HepG2 (cell line): ENCODE results near the gene CYB561. TPM values are rescaled to one million over a fixed set of nuclear protein-coding genes. Genes with fewer than 3 reads are reported as not detected.

Experiments used
- CBX1 ChIP-seq: IDR thresholded peaks from one replicate; pipeline ENCODE4 v1.6.1; 2016; ENCODE audit warnings: antibody characterized with exemption, low read depth
- ELF3 ChIP-seq: IDR thresholded peaks from 2 replicates; pipeline ENCODE4 v1.6.1; 2016; ENCODE audit warnings: missing genetic modification reagents, missing compliant biosample characterization
- SOX13 ChIP-seq, 3 experiments: fragments of 450-650 bp in 1 of 3; sonication (generic) in 1 of 3; formaldehyde crosslinking in 1 of 3; IDR thresholded peaks in 2 of 3; conservative IDR thresholded peaks in 1 of 3; 2 replicates each; pipeline versions ENCODE4 v1.5.0 to v1.6.1; 2016 to 2020; ENCODE audit warnings: antibody characterized with exemption in 1 of 3, mild to moderate bottlenecking in 1 of 3, missing compliant biosample characterization in 1 of 3, missing genetic modification reagents in 1 of 3, moderate library complexity in 1 of 3
- SOX5 ChIP-seq: IDR thresholded peaks from 2 replicates; pipeline ENCODE4 v1.6.1; 2016; ENCODE audit warnings: borderline replicate concordance
- SPEN ChIP-seq: sonication (generic); formaldehyde crosslinking; IDR thresholded peaks from 2 replicates; pipeline ENCODE4 v1.5.1; 2020; ENCODE audit warnings: low read depth, mild to moderate bottlenecking, missing genetic modification reagents
- TBX3 ChIP-seq: fragments of 450-650 bp; IDR thresholded peaks from 2 replicates; pipeline ENCODE4 v1.6.1; 2017; ENCODE audit warnings: antibody characterized with exemption, mild to moderate bottlenecking, inconsistent platforms, borderline replicate concordance
- ZEB1 ChIP-seq: IDR thresholded peaks from 2 replicates; pipeline ENCODE4 v1.6.1; 2012; ENCODE audit warnings: mild to moderate bottlenecking, low read depth, inconsistent platforms; ENCODE audit not compliant: insufficient replicate concordance
- ZNF136 ChIP-seq: sonication (generic); formaldehyde crosslinking; IDR thresholded peaks from 2 replicates; pipeline ENCODE4 v1.8.1; 2022; ENCODE audit warnings: low read depth, mild to moderate bottlenecking, moderate library complexity, missing genetic modification reagents
- ZNF44 ChIP-seq: sonication (generic); formaldehyde crosslinking; IDR thresholded peaks from 2 replicates; pipeline ENCODE4 v1.5.1; 2020; ENCODE audit warnings: mild to moderate bottlenecking, missing genetic modification reagents
- polyA plus RNA-seq, 8 experiments: library from polyadenylated mRNA; depleted of rRNA in 3 of 8; stranded (reverse) in 7 of 8; unstranded in 1 of 8; fragments of >200 nt; fragmentation: Illumina TruSeq in 4 of 8; extraction: Trizol in 4 of 8; gene quantifications; 2 replicates each; pipeline versions ENCODE4 v1.2.1 to v1.2.3, GENCODE V29; 2011 to 2016; ENCODE audit warnings: low read depth in 4 of 8, missing spikeins in 1 of 8, mixed read lengths in 1 of 8; ENCODE audit not compliant: insufficient read depth in 1 of 8
- total RNA-seq, 5 experiments: library from RNA; depleted of rRNA; stranded (reverse); fragments of >200 nt; fragmentation: Illumina TruSeq; extraction: Trizol; gene quantifications; 2 replicates each; pipeline ENCODE4 v1.2.3, GENCODE V29; 2016; ENCODE audit warnings: low read depth in 1 of 5
- TF ChIP-seq, protein P1 (sequence below), 2 experiments: sonication (generic) in 1 of 2; formaldehyde crosslinking in 1 of 2; IDR thresholded peaks; 2 replicates each; pipeline versions ENCODE4 v1.4.0 to v1.6.1; 2016 to 2020; ENCODE audit warnings: borderline replicate concordance in 1 of 2, low read depth in 1 of 2, mild to moderate bottlenecking in 1 of 2, missing genetic modification reagents in 1 of 2
- TF ChIP-seq, protein P2 (sequence below): sonication (generic); formaldehyde crosslinking; conservative IDR thresholded peaks from 2 replicates; pipeline ENCODE4 v1.4.0; 2020; ENCODE audit warnings: mild to moderate bottlenecking, missing genetic modification reagents, moderate library complexity
- TF ChIP-seq, protein P3 (sequence below): sonication (generic); formaldehyde crosslinking; IDR thresholded peaks from 2 replicates; pipeline ENCODE4 v1.5.1; 2020; ENCODE audit warnings: mild to moderate bottlenecking, moderate library complexity, missing genetic modification reagents
- TF ChIP-seq, protein P4 (sequence below): sonication (generic); formaldehyde crosslinking; IDR thresholded peaks from 2 replicates; pipeline ENCODE4 v1.5.0; 2020; ENCODE audit warnings: mild to moderate bottlenecking, missing genetic modification reagents, moderate library complexity

The CYB561 gene
- total and polyA plus RNA-seq, 2 of the 13 experiments (the other 11 are each of a cell fraction or from before 2014, with no cell fraction given), result 1.5 to 6.7 TPM

DNA sequence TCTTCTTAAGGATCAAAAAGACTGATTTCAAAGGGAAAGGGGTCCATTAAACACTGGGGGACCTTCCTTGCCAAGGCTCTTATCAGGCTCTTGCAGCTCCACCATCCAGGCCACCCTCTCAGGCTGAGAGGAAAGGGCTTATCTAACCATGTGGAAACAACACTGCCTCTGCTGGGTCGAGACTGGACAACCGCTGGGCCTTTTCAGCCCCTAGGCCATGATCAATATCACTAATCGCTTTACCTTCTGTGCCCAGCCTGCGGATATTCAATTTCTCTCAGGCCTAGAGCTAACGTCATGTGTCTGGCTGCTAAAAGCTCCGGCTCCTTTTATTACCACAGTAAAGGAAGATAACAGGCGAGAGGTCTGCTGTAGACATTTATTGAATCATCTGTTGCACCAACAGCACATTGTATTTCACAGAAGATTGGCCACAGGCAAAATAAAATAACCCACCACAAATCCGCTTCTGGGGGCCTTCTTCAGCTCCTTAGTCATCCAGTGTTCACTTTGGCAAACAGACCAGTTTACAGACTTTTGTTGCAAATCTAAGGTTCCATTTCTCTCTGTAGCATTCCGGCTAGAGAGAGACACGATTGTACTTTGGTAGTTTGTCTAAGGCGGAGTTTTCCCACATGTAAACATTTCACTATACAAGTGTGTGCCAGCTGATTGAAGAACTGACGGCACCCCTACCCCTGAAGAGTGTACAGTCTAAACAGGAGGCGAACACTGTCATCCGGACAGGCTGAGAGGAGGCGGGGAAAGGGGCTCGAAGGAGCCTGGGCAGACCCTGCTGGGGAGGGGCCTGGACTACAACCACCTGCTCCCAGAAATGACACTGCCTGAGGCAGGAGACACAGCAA lies 13.9 kb downstream of the CYB561 start (continued):
- TF ChIP-seq, protein P1, sequence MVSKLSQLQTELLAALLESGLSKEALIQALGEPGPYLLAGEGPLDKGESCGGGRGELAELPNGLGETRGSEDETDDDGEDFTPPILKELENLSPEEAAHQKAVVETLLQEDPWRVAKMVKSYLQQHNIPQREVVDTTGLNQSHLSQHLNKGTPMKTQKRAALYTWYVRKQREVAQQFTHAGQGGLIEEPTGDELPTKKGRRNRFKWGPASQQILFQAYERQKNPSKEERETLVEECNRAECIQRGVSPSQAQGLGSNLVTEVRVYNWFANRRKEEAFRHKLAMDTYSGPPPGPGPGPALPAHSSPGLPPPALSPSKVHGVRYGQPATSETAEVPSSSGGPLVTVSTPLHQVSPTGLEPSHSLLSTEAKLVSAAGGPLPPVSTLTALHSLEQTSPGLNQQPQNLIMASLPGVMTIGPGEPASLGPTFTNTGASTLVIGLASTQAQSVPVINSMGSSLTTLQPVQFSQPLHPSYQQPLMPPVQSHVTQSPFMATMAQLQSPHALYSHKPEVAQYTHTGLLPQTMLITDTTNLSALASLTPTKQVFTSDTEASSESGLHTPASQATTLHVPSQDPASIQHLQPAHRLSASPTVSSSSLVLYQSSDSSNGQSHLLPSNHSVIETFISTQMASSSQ (IDR thresholded peaks at IDR 0.05; ENCODE audit: low read depth), result 0 out of 2 replicates have a peak, but pooled peaks have one; percentile 40
- TF ChIP-seq, protein P1 (CRISPR knock-in tag; IDR thresholded peaks at IDR 0.05; ENCODE audit: borderline replicate concordance), result no peak
- TF ChIP-seq ZEB1, result peak; percentile 42
- TF ChIP-seq CBX1, result no peak
- no peak for TF ChIP-seq ZNF136 (CRISPR knock-in tag)
- no peak for TF ChIP-seq SOX13 (IDR thresholded peaks at IDR 0.05)
- TF ChIP-seq SOX13 (CRISPR knock-in tag; conservative IDR thresholded peaks at IDR 0.05 in 1 of 2, IDR thresholded peaks at IDR 0.05 in 1 of 2), result peak in 1 of 2 experiments; percentile 77; a peak in 2 of 4 replicates
- TF ChIP-seq, protein P2, sequence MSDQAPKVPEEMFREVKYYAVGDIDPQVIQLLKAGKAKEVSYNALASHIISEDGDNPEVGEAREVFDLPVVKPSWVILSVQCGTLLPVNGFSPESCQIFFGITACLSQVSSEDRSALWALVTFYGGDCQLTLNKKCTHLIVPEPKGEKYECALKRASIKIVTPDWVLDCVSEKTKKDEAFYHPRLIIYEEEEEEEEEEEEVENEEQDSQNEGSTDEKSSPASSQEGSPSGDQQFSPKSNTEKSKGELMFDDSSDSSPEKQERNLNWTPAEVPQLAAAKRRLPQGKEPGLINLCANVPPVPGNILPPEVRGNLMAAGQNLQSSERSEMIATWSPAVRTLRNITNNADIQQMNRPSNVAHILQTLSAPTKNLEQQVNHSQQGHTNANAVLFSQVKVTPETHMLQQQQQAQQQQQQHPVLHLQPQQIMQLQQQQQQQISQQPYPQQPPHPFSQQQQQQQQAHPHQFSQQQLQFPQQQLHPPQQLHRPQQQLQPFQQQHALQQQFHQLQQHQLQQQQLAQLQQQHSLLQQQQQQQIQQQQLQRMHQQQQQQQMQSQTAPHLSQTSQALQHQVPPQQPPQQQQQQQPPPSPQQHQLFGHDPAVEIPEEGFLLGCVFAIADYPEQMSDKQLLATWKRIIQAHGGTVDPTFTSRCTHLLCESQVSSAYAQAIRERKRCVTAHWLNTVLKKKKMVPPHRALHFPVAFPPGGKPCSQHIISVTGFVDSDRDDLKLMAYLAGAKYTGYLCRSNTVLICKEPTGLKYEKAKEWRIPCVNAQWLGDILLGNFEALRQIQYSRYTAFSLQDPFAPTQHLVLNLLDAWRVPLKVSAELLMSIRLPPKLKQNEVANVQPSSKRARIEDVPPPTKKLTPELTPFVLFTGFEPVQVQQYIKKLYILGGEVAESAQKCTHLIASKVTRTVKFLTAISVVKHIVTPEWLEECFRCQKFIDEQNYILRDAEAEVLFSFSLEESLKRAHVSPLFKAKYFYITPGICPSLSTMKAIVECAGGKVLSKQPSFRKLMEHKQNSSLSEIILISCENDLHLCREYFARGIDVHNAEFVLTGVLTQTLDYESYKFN (CRISPR knock-in tag), result peak; percentile 85
- TF ChIP-seq SPEN, result no peak; the same call in 1 of the 2 replicates
- TF ChIP-seq SOX5 (CRISPR knock-in tag), result peak; percentile 77
- TF ChIP-seq ELF3 (CRISPR knock-in tag), result peak; percentile 49; the same call in 1 of the 2 replicates
- TF ChIP-seq, protein P3, sequence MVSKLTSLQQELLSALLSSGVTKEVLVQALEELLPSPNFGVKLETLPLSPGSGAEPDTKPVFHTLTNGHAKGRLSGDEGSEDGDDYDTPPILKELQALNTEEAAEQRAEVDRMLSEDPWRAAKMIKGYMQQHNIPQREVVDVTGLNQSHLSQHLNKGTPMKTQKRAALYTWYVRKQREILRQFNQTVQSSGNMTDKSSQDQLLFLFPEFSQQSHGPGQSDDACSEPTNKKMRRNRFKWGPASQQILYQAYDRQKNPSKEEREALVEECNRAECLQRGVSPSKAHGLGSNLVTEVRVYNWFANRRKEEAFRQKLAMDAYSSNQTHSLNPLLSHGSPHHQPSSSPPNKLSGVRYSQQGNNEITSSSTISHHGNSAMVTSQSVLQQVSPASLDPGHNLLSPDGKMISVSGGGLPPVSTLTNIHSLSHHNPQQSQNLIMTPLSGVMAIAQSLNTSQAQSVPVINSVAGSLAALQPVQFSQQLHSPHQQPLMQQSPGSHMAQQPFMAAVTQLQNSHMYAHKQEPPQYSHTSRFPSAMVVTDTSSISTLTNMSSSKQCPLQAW (CRISPR knock-in tag), result peak; percentile 74
- peak; percentile 28; the same call in 1 of the 2 replicates for TF ChIP-seq TBX3
- TF ChIP-seq, protein P4, sequence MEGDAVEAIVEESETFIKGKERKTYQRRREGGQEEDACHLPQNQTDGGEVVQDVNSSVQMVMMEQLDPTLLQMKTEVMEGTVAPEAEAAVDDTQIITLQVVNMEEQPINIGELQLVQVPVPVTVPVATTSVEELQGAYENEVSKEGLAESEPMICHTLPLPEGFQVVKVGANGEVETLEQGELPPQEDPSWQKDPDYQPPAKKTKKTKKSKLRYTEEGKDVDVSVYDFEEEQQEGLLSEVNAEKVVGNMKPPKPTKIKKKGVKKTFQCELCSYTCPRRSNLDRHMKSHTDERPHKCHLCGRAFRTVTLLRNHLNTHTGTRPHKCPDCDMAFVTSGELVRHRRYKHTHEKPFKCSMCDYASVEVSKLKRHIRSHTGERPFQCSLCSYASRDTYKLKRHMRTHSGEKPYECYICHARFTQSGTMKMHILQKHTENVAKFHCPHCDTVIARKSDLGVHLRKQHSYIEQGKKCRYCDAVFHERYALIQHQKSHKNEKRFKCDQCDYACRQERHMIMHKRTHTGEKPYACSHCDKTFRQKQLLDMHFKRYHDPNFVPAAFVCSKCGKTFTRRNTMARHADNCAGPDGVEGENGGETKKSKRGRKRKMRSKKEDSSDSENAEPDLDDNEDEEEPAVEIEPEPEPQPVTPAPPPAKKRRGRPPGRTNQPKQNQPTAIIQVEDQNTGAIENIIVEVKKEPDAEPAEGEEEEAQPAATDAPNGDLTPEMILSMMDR (CRISPR knock-in tag), result peak; percentile 20
- no peak for TF ChIP-seq ZNF44
